ENCODE measurements around the gene ZNF385C.
A peak's percentile ranks its signal among the peaks of the same experiment; 100 is the strongest.

ZNF385C gene

DNA sequence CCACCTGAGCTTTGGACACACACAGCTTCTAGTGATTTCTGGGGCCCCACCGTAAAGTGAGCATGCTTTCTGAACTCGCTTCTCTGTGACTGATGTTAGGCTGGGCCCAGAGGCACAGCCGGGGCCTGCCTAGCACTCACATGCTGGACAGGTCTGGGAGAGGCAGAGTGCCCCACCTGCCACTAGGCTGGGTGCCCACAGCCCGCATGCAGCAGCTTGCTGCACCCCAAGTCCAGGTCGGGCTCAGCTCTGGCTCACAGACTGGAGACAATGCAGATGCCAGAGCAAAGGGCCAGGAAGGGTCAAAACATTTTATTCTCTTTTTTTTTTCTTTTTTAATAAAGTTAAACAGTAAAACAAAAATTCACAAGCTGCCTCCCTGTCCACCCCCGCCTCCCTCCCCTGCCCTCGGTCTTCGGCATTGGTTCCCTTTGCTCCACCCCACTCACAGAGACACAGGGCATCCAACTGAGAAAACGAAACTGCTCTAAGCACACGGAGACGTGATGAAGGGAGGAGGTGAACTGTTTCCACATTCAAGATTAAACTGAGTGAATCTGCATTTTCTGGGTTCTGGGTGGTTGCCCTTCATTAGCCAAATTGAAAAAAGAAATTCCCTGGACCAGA, 122.0 kb downstream of the ZNF385C start:
- Histone ChIP-seq H3K4me1 (peaks cover 46% of the 10 kb centered on the region), H3K9ac (peak overlapping the region; percentile 69), H4K20me1 (peaks cover 65% of the 10 kb centered on the region), H3K27ac (peak overlapping the region; percentile 44), H3K36me3 (peaks cover 98% of the 10 kb centered on the region), H3K27me3 (no peaks in the 10 kb centered on the region; the same call in 1 of the 2 replicates), H3K9me3 (no peaks in the 10 kb centered on the region), H3K4me3 (no peak overlapping the region), H3K4me2 (peak overlapping the region; percentile 57)
- no peak for TF ChIP-seq Cebpa-rat (IDR thresholded peaks at IDR 0.05)

Measured in BLaER1 (cell line).